A549 (cell line): ENCODE results near the gene HECTD4.

ENCODE experiments used
- EHMT2 ChIP-seq: fragments of 200-600 bp; sonication (generic); IDR thresholded peaks from 2 replicates; pipeline ENCODE4 v1.6.1; 2016; ENCODE audit warnings: antibody characterized with exemption, low read depth, mild to moderate bottlenecking, moderate library complexity
- POLR2A ChIP-seq: IDR thresholded peaks from 2 replicates; pipeline ENCODE4 v1.6.1; 2012; ENCODE audit warnings: mild to moderate bottlenecking, low read length
- RAD21 ChIP-seq, 2 experiments: fragments of >200 bp in 1 of 2; sonication (Bioruptor Twin) in 1 of 2; formaldehyde crosslinking in 1 of 2; IDR thresholded peaks in 1 of 2; conservative IDR thresholded peaks in 1 of 2; 2 replicates in 1 of 2; 3 replicates in 1 of 2; pipeline ENCODE4 v1.6.1; 2012 to 2018; ENCODE audit warnings: inconsistent platforms in 1 of 2
- RARB ChIP-seq: fragments of 250-450 bp; sonication (Bioruptor Pico); IDR thresholded peaks from 2 replicates; pipeline ENCODE4 v1.8.0; 2021; ENCODE audit warnings: mild to moderate bottlenecking, moderate library complexity

DNA sequence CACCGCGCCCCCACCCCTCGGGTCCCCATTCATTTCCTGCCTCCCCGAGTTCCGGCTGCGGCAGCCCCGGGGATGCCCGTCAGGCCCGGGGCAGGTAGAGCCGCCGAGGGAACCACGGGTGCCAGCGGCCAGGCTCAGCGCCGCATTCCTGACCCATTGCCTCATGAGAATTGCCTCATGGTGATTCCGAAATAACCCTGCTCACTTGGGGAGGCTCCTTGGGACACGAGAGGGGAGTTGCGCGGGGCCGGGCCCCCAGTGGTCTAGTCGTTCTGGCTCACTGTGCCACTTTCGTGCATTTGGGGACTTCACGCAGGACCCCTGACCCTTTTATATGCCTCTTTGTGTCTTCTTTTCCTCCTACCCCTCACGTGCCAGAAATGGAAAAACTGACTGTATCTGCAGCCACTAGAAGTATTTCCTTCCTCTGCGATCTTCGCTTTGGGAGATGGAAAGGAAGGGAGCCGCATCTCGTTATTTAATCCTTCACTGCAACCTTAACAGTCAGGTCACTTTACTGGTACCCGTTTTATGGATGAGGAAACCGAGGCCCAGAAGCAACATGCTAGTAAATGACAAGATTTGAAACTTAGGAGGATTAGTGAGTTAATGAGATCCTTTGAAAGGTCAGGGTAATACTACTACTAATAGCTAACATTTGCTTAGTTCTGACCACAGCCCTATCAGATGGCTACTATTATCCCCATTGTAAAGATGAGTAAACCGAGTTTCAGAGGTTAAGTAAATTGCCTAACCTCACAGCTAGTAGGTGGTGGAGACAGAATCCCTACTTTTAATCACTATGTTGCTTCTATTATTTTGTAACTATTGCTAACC is 37.3 kb upstream of the HECTD4 start:
- no peak for TF ChIP-seq RARB (CRISPR knock-in tag)
- TF ChIP-seq RAD21 (conservative IDR thresholded peaks at IDR 0.05 in 1 of 2, IDR thresholded peaks at IDR 0.05 in 1 of 2) = no peak
- no peak for TF ChIP-seq POLR2A
- no peak for TF ChIP-seq EHMT2
